Measurements from ENCODE around the gene ANXA2R.
"Not testable (repeated sequence)": the region's sequence is repeated elsewhere in the genome, so short reads cannot be mapped to it uniquely, and the experiment has no call there.

The ANXA2R gene

DNA sequence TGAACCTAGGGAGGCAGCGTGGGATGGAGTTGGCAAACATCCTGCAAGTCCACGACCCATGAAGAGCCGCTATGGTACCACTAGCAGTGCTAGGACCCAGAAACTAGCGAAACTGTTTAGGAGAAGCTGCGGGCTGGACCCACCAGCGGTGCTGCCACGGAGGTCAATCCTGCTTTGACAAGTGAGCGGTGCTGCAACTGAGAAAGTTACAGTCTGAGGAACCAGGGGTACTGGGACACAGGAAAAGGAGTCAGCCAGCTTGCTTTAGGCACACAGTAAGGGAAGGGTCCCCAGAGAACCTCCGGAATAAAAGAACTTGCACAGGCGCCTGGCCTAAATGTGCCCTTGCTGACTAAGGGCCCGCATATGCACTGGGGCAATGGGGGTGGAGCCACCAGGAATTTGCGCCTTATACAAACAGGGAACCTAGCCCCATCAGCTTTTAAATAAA, 23.6 kb upstream of the ANXA2R start:
- H3K4me2 ChIP-seq (ENCODE audit: insufficient read depth, low read length) = peak overlapping the region; percentile 79
- TF ChIP-seq, protein P1, sequence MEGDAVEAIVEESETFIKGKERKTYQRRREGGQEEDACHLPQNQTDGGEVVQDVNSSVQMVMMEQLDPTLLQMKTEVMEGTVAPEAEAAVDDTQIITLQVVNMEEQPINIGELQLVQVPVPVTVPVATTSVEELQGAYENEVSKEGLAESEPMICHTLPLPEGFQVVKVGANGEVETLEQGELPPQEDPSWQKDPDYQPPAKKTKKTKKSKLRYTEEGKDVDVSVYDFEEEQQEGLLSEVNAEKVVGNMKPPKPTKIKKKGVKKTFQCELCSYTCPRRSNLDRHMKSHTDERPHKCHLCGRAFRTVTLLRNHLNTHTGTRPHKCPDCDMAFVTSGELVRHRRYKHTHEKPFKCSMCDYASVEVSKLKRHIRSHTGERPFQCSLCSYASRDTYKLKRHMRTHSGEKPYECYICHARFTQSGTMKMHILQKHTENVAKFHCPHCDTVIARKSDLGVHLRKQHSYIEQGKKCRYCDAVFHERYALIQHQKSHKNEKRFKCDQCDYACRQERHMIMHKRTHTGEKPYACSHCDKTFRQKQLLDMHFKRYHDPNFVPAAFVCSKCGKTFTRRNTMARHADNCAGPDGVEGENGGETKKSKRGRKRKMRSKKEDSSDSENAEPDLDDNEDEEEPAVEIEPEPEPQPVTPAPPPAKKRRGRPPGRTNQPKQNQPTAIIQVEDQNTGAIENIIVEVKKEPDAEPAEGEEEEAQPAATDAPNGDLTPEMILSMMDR (IDR thresholded peaks at IDR 0.05; ENCODE audit: borderline replicate concordance, extremely low read depth, low read length, poor library complexity, severe bottlenecking) = no peak
- TF ChIP-seq EZH2 (IDR thresholded peaks at IDR 0.05; ENCODE audit: borderline replicate concordance, low read depth, low read length, severe bottlenecking) = no peak
- H4K20me1 ChIP-seq (ENCODE audit: insufficient read depth, low read length) = no peaks in the 10 kb centered on the region
- DNase-seq (no peak), ATAC-seq (ENCODE audit: insufficient read depth, low read depth) (no peak)
- H3K9me3 ChIP-seq (ENCODE audit: insufficient read depth, low read length, severe bottlenecking) = no peaks in the 10 kb centered on the region
- H3K4me1 ChIP-seq (ENCODE audit: insufficient read depth, low read length) = peaks cover 24% of the 10 kb centered on the region
- H3K27ac ChIP-seq (ENCODE audit: low read length) = peak overlapping the region; percentile 95
- no peak overlapping the region for H2AFZ ChIP-seq (ENCODE audit: low read depth, low read length)
- peak overlapping the region; percentile 95 for H3K9ac ChIP-seq (ENCODE audit: low read depth, low read length)
- no peaks in the 10 kb centered on the region for H3K27me3 ChIP-seq (ENCODE audit: insufficient read depth, low read length, poor library complexity)
- H3K79me2 ChIP-seq (ENCODE audit: insufficient read depth, low read length) = peaks cover 73% of the 10 kb centered on the region
- peak overlapping the region in 1 of 2 experiments; percentile 89; a peak in 2 of 4 replicates for H3K4me3 ChIP-seq (ENCODE audit: low read depth in 1 of 2, low read length in 2 of 2)
- no peaks in the 10 kb centered on the region for H3K36me3 ChIP-seq (ENCODE audit: insufficient read depth, low read length)

DNA sequence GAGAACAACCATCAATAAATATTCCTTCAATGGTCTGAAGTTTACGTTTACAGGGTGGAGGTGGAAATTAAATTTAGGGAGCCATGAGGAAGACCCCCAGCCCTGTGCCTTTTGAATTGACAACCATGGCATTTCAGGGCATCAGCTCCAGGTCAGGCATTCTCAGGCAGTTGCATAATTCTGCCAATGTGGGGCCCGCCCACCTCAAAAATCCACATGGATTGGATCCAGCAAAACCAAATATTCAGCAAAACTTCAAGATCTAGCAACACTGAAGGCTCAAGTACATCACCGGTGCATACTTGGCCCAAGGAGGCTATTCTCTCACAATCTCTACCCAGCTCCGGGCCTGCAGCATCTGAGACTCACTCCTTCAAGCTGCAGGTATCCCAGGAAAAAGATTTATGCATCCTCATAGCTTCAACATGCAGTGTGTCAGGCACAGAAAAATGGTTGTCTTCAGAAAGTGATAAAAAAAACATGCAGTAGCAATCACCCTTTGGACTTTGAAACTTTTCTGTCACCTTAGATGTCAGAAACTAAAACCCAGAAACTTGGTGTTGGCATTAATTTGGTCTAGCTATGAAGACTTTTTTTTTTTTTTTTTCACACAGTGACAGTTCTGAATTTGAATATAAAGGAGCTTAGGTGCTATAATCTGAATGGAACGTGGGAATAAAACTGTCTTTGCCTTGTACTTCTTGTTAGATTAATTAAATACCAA, 21.4 kb upstream of the ANXA2R start:
- H3K9me3 ChIP-seq (ENCODE audit: insufficient read depth, low read length, severe bottlenecking) = no peaks in the 10 kb centered on the region

GRCh38 chr5:43060020-43060419, 19.9 kb upstream of the ANXA2R start:
- DNase-seq; ATAC-seq (ENCODE audit: insufficient read depth, low read depth); H3K27ac ChIP-seq (ENCODE audit: low read length): not testable (repeated sequence)

More for the DNA sequence above, 21.4 kb upstream of the ANXA2R start:
- no peaks in the 10 kb centered on the region for H4K20me1 ChIP-seq (ENCODE audit: insufficient read depth, low read length)
- no peak for TF ChIP-seq EZH2 (IDR thresholded peaks at IDR 0.05; ENCODE audit: borderline replicate concordance, low read depth, low read length, severe bottlenecking)
- TF ChIP-seq, protein P1 (IDR thresholded peaks at IDR 0.05; ENCODE audit: borderline replicate concordance, extremely low read depth, low read length, poor library complexity, severe bottlenecking) = no peak
- H3K27ac ChIP-seq (ENCODE audit: low read length) = no peak overlapping the region
- H2AFZ ChIP-seq (ENCODE audit: low read depth, low read length) = no peak overlapping the region
- no peak overlapping the region for H3K9ac ChIP-seq (ENCODE audit: low read depth, low read length)
- H3K27me3 ChIP-seq (ENCODE audit: insufficient read depth, low read length, poor library complexity) = no peaks in the 10 kb centered on the region
- DNase-seq = no peak
- peaks cover 13% of the 10 kb centered on the region for H3K4me1 ChIP-seq (ENCODE audit: insufficient read depth, low read length)
- peaks cover 59% of the 10 kb centered on the region for H3K79me2 ChIP-seq (ENCODE audit: insufficient read depth, low read length)
- no peak for ATAC-seq (ENCODE audit: insufficient read depth, low read depth)
- H3K4me3 ChIP-seq (ENCODE audit: low read depth in 1 of 2, low read length in 2 of 2) = no peak overlapping the region
- no peak overlapping the region for H3K4me2 ChIP-seq (ENCODE audit: insufficient read depth, low read length)
- H3K36me3 ChIP-seq (ENCODE audit: insufficient read depth, low read length) = no peaks in the 10 kb centered on the region

GRCh38 chr5:43055098-43055497, 15.0 kb upstream of the ANXA2R start:
- H2AFZ ChIP-seq (ENCODE audit: low read depth, low read length); H3K9ac ChIP-seq (ENCODE audit: low read depth, low read length); H3K4me3 ChIP-seq (ENCODE audit: low read depth in 1 of 2, low read length in 2 of 2); H3K27ac ChIP-seq (ENCODE audit: low read length); H3K9me3 ChIP-seq (ENCODE audit: insufficient read depth, low read length, severe bottlenecking); H3K4me1 ChIP-seq (ENCODE audit: insufficient read depth, low read length); DNase-seq; H4K20me1 ChIP-seq (ENCODE audit: insufficient read depth, low read length); H3K4me2 ChIP-seq (ENCODE audit: insufficient read depth, low read length); H3K27me3 ChIP-seq (ENCODE audit: insufficient read depth, low read length, poor library complexity); ATAC-seq (ENCODE audit: insufficient read depth, low read depth): not testable (repeated sequence)
- Histone ChIP-seq H3K36me3 (ENCODE audit: insufficient read depth, low read length) (peaks cover 11% of the 10 kb centered on the region), H3K79me2 (ENCODE audit: insufficient read depth, low read length) (peaks cover 27% of the 10 kb centered on the region)

More at GRCh38 chr5:43060020-43060419, 19.9 kb upstream of the ANXA2R start:
- H3K27me3 ChIP-seq (ENCODE audit: insufficient read depth, low read length, poor library complexity); H3K9me3 ChIP-seq (ENCODE audit: insufficient read depth, low read length, severe bottlenecking); H4K20me1 ChIP-seq (ENCODE audit: insufficient read depth, low read length); H3K4me2 ChIP-seq (ENCODE audit: insufficient read depth, low read length); H3K4me3 ChIP-seq (ENCODE audit: low read depth in 1 of 2, low read length in 2 of 2); H3K9ac ChIP-seq (ENCODE audit: low read depth, low read length); H2AFZ ChIP-seq (ENCODE audit: low read depth, low read length); H3K36me3 ChIP-seq (ENCODE audit: insufficient read depth, low read length): not testable (repeated sequence)
- Histone ChIP-seq H3K79me2 (ENCODE audit: insufficient read depth, low read length) (peaks cover 44% of the 10 kb centered on the region), H3K4me1 (ENCODE audit: insufficient read depth, low read length) (peaks cover 13% of the 10 kb centered on the region)
